Breast epithelium (tissue), 4 donors: Measurements from ENCODE around the gene NDUFAF3. TPM values are rescaled to one million over a fixed set of nuclear protein-coding genes. Genes with fewer than 3 reads are reported as not detected.

Experiments used
- DNase-seq, 2 donors: peaks; one replicate each; pipeline ENCODE4 v3.0.0-alpha.2; 2019; ENCODE audit warnings: low spot score in 2 of 2
- H3K27ac ChIP-seq, 2 donors: fragments of 200-600 bp; sonication (generic) in 1 of 2; one replicate each; pipeline ENCODE4 v1.5.1; 2016 to 2019; ENCODE audit warnings: mild to moderate bottlenecking in 1 of 2
- H3K27me3 ChIP-seq, 2 donors: fragments of 200-600 bp; sonication (generic) in 1 of 2; one replicate each; pipeline versions ENCODE4 v1.5.1 to v1.6.0; 2017 to 2019; ENCODE audit warnings: control low read depth in 1 of 2, mild to moderate bottlenecking in 1 of 2
- H3K36me3 ChIP-seq: fragments of 200-600 bp; one replicate; pipeline ENCODE4 v1.5.1; 2019
- H3K4me1 ChIP-seq, 2 donors: fragments of 200-600 bp; sonication (generic); one replicate each; pipeline ENCODE4 v1.5.1; 2016 to 2019; ENCODE audit warnings: control low read depth in 1 of 2
- H3K4me3 ChIP-seq, 3 donors: fragments of 200-600 bp; sonication (generic); 1 replicate in 2 of 3; 2 replicates in 1 of 3; pipeline ENCODE4 v1.5.1; 2016 to 2019; ENCODE audit warnings: mild to moderate bottlenecking in 3 of 3, moderate library complexity in 2 of 3
- H3K9me3 ChIP-seq, 2 donors: fragments of 200-600 bp; sonication (generic) in 1 of 2; one replicate each; pipeline ENCODE4 v1.5.1; 2016 to 2019; ENCODE audit warnings: control low read depth in 1 of 2
- POLR2A ChIP-seq: fragments of 450-650 bp; IDR thresholded peaks from one replicate; pipeline ENCODE4 v1.6.1; 2016; ENCODE audit warnings: antibody characterized with exemption, mild to moderate bottlenecking, moderate library complexity
- POLR2AphosphoS5 ChIP-seq, 3 donors: sonication (generic); formaldehyde crosslinking; IDR thresholded peaks; one replicate each; pipeline ENCODE4 v1.6.1; 2017; ENCODE audit warnings: antibody characterized with exemption in 3 of 3
- intact Hi-C: fragments of 100-400 bp; cut with DNase I; formaldehyde crosslinking; loops from one replicate; pipeline ENCODE4 v1.15.1; 2023; ENCODE audit warnings: low total_unique reads
- total RNA-seq, 3 donors: library from RNA; depleted of rRNA; stranded (reverse); fragments of >200 nt; gene quantifications; one replicate each; pipeline ENCODE4 v1.1.0, GENCODE V29; 2016
- TF ChIP-seq, protein P1 (sequence below), 3 donors: fragments of 450-650 bp; IDR thresholded peaks; one replicate each; pipeline ENCODE4 v1.5.1; 2016 to 2017; ENCODE audit warnings: antibody characterized with exemption in 3 of 3, mild to moderate bottlenecking in 3 of 3, moderate library complexity in 3 of 3

The NDUFAF3 gene
- total RNA-seq, 3 donors from 2014 or later = 151 to 171 (median 164) TPM

DNA sequence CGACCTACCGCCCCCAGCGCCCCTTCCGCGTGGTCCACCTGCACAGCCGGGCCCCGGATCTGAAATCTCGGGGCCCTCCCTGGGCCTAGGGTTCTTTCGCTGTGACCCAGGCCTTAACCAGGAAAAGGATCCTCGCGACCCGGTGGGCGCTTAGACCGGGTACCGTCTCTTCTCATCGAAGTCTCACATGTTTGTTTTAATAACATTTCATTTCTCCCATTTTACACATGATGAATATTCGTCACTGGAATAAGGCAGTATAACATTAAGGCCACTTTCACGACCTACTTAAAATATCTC is 3.3 kb upstream of the NDUFAF3 start:
- no peaks in the 10 kb centered on the region for H3K27me3 ChIP-seq
- intact Hi-C loops = no loop called here
- peaks cover 7% of the 10 kb centered on the region for H3K36me3 ChIP-seq
- peaks cover 16 to 17% of the 10 kb centered on the region in 2 donors for H3K4me1 ChIP-seq
- peak overlapping the region; percentile 85 to 93 for H3K27ac ChIP-seq
- no peaks in the 10 kb centered on the region for H3K9me3 ChIP-seq
- no peak for TF ChIP-seq POLR2A
- TF ChIP-seq POLR2AphosphoS5 (IDR thresholded peaks at IDR 0.05) = no peak
- TF ChIP-seq, protein P1, sequence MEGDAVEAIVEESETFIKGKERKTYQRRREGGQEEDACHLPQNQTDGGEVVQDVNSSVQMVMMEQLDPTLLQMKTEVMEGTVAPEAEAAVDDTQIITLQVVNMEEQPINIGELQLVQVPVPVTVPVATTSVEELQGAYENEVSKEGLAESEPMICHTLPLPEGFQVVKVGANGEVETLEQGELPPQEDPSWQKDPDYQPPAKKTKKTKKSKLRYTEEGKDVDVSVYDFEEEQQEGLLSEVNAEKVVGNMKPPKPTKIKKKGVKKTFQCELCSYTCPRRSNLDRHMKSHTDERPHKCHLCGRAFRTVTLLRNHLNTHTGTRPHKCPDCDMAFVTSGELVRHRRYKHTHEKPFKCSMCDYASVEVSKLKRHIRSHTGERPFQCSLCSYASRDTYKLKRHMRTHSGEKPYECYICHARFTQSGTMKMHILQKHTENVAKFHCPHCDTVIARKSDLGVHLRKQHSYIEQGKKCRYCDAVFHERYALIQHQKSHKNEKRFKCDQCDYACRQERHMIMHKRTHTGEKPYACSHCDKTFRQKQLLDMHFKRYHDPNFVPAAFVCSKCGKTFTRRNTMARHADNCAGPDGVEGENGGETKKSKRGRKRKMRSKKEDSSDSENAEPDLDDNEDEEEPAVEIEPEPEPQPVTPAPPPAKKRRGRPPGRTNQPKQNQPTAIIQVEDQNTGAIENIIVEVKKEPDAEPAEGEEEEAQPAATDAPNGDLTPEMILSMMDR (IDR thresholded peaks at IDR 0.05) = no peak
- H3K4me3 ChIP-seq = peak overlapping the region; percentile 83 to 95 (median 86)
- DNase-seq = no peak

DNA sequence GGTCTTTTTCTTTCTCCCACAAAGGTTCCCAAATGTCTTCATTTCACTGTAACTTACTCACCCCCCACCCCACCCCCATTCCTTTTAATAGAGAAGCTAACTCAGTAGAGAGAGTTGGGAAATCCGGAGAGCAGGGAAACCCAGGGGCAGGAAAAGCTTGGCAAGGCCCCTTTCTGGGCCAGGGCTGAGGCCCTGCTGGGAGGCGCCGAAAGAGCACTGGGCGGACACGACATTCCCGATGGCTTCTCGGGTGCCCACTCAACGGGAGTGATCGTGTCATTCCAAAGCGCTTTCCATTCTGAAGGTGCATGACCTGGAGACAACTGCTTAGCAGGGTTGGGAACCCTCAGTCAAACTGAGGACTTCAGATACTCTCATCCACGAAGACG is 2.0 kb upstream of the NDUFAF3 start:
- Histone ChIP-seq H3K36me3 (peaks cover 5% of the 10 kb centered on the region), H3K27me3 (no peaks in the 10 kb centered on the region), H3K27ac (peak overlapping the region; percentile 100), H3K9me3 (no peaks in the 10 kb centered on the region), H3K4me1 (peaks cover 16 to 17% of the 10 kb centered on the region in 2 donors), H3K4me3 (peak overlapping the region; percentile 96 to 99 (median 98))
- DNase-seq = no peak
- intact Hi-C loops = no loop called here
- TF ChIP-seq, protein P1 (IDR thresholded peaks at IDR 0.05) = no peak
- no peak for TF ChIP-seq POLR2AphosphoS5 (IDR thresholded peaks at IDR 0.05)
- no peak for TF ChIP-seq POLR2A

DNA sequence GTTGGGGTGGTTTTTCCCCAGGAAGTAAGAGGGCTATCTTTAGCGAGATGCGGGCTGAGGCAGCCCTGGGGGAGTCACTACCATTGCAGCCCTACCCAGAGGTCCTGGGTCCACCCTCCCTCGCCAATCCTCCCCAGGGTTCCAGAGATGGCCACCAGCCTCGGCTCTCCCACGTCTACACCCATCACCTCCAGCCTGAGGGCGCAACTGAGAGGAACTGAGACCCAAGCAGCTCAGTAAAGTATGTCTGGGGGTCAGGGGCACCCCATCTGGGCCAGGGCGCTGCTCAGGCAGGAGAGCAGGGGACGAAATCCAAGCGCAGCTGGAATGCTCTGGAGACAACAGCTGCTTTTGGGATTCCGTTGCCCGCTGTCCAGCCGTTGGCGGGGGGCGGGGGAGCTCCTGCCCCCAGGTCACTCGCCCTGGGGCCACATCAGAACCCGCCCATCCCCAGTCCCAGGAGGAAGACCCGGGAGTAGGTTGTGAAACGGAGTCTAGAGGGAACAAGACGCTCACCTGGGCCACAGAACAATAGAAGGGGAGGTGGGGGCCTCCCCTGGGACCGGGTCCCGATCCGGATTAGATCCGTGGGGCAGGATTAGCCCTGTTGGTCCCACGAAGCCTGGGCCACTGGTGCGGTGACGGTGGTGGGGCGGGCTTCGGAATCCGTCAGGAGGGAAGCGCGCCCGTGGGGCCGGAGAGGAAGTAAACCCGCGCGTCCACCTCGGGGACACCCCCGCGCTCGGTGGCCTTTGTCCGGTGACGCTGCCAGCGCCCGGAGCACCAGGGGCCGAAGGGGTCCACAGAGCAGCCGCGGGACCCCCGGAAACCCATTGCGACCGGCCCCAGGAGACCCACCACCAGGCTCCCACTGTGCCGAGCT is 1.4 kb upstream of the NDUFAF3 start:
- Histone ChIP-seq H3K4me1 (peaks cover 16 to 17% of the 10 kb centered on the region in 2 donors), H3K27me3 (no peaks in the 10 kb centered on the region), H3K36me3 (peaks cover 4% of the 10 kb centered on the region), H3K4me3 (peak overlapping the region; percentile 96 to 99 (median 98)), H3K9me3 (no peaks in the 10 kb centered on the region), H3K27ac (peak overlapping the region; percentile 100)
- peak; percentile 51 to 66 for DNase-seq
- TF ChIP-seq, protein P1 (IDR thresholded peaks at IDR 0.05) = no peak
- TF ChIP-seq POLR2A (no peak), POLR2AphosphoS5 (IDR thresholded peaks at IDR 0.05) (no peak)
- intact Hi-C loops = no loop called here

DNA sequence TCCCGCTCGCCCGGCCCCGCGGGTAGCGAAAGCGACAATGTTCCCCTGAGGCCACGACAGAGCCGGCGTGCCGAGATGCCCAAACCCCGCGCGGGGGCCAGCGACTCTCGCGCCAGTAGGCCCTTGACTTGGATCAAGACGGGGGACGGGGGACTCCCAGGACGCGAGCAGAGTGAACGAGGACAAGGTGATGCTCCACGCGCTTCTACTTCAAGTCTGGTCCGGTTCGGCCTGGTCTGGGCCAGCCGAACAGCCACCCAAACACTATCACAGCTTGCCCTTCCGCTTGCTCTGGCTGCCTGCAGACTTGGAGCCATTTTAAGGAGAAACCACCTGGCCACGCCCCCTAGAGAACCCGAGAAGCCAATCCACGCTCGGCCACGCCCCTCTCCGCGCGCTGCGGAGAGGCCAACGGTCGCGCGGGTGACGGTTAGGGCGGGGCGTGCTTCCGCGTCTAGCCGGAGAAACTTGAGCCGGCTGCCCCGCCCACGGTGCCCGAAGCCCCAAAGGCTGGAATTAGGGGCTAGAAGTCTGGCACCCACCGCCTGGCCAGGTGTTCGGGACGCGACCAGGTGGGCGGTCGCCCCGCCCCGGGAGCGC is 608 bp upstream of the NDUFAF3 start:
- Histone ChIP-seq H3K27ac (peak overlapping the region; percentile 100), H3K27me3 (no peaks in the 10 kb centered on the region), H3K9me3 (no peaks in the 10 kb centered on the region), H3K36me3 (peaks cover 4% of the 10 kb centered on the region), H3K4me3 (peak overlapping the region; percentile 96 to 99 (median 98)), H3K4me1 (peaks cover 16 to 17% of the 10 kb centered on the region in 2 donors)
- intact Hi-C loops = no loop called here
- peak; percentile 99 for DNase-seq
- TF ChIP-seq POLR2A (peak; percentile 99), POLR2AphosphoS5 (IDR thresholded peaks at IDR 0.05) (peak; percentile 98 to 99 (median 98))
- TF ChIP-seq, protein P1 (IDR thresholded peaks at IDR 0.05) = no peak

DNA sequence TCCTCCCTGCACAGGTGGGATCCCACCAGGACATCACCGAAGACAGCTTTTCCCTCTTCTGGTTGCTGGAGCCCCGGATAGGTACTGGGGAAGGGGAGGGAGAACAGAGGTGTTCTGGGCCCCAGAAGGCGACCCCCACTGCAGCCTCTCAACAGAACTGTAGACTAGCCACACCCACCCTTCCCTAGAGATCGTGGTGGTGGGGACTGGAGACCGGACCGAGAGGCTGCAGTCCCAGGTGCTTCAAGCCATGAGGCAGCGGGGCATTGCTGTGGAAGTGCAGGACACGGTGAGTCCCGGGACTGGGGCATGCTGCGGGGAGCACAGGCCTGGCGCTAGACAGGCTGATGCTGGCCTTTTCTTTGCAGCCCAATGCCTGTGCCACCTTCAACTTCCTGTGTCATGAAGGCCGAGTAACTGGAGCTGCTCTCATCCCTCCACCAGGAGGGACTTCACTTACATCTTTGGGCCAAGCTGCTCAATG is 809 bp downstream of the NDUFAF3 start:
- intact Hi-C loops = no loop called here
- DNase-seq = no peak
- Histone ChIP-seq H3K4me1 (peaks cover 10 to 17% of the 10 kb centered on the region in 2 donors), H3K27ac (peak overlapping the region; percentile 100), H3K9me3 (no peaks in the 10 kb centered on the region), H3K4me3 (peak overlapping the region; percentile 96 to 99 (median 98)), H3K27me3 (no peaks in the 10 kb centered on the region), H3K36me3 (peaks cover 4% of the 10 kb centered on the region)
- TF ChIP-seq POLR2AphosphoS5 (IDR thresholded peaks at IDR 0.05) (no peak), POLR2A (no peak)
- TF ChIP-seq, protein P1 (IDR thresholded peaks at IDR 0.05) = no peak
